Neural cell (in vitro differentiated cells): ENCODE data around the gene FKBP10. TPM values are rescaled to one million over a fixed set of nuclear protein-coding genes. Genes with fewer than 3 reads are reported as not detected.
"Not testable (repeated sequence)": the region's sequence is repeated elsewhere in the genome, so short reads cannot be mapped to it uniquely, and the experiment has no call there.

Experiments
- H2AFZ ChIP-seq: fragments of 200-600, 300-800 bp; sonication (generic), shearing (Covaris generic); 2 replicates; pipeline ENCODE4 v1.6.0; 2014; ENCODE audit warnings: low read depth, mild to moderate bottlenecking, antibody characterized with exemption, low read length, moderate library complexity
- H3F3A ChIP-seq: fragments of 200-600 bp; shearing (Covaris generic); 2 replicates; pipeline ENCODE4 v1.6.1; 2016; ENCODE audit warnings: mild to moderate bottlenecking, moderate library complexity, mixed read lengths, antibody characterized with exemption, low read length; ENCODE audit not compliant: insufficient read depth, poor library complexity, severe bottlenecking
- H3K27ac ChIP-seq: fragments of 200-600, 300-800 bp; sonication (generic), shearing (Covaris generic); 2 replicates; pipeline ENCODE4 v1.5.1; 2014; ENCODE audit warnings: mild to moderate bottlenecking, low read length, moderate library complexity
- H3K27me3 ChIP-seq: fragments of 300-800, 200-600 bp; sonication (generic), shearing (Covaris generic); 2 replicates; pipeline ENCODE4 v1.6.0; 2014; ENCODE audit warnings: mild to moderate bottlenecking, low read depth, low read length, moderate library complexity; ENCODE audit not compliant: insufficient read depth
- H3K36me3 ChIP-seq: fragments of 300-800, 200-600 bp; sonication (generic), shearing (Covaris generic); 2 replicates; pipeline ENCODE4 v1.5.1; 2014; ENCODE audit warnings: mild to moderate bottlenecking, antibody characterized with exemption, low read length, moderate library complexity; ENCODE audit not compliant: insufficient read depth
- H3K4me2 ChIP-seq: fragments of 300-800, 200-600 bp; sonication (generic), shearing (Covaris generic); 2 replicates; pipeline ENCODE4 v1.6.0; 2014; ENCODE audit warnings: mild to moderate bottlenecking, low read length
- H3K4me3 ChIP-seq: fragments of 300-800, 200-600 bp; sonication (generic), shearing (Covaris generic); 2 replicates; pipeline ENCODE4 v1.5.1; 2014; ENCODE audit warnings: mild to moderate bottlenecking, low read length, moderate library complexity
- H3K79me2 ChIP-seq: fragments of 200-600 bp; shearing (Covaris generic); replicated peaks from 2 replicates; pipeline ENCODE4 v1.6.0; 2014; ENCODE audit warnings: mild to moderate bottlenecking, low read length, moderate library complexity; ENCODE audit not compliant: insufficient read depth
- H3K9ac ChIP-seq: fragments of 300-800, 200-600 bp; sonication (generic), shearing (Covaris generic); 2 replicates; pipeline ENCODE4 v1.6.1; 2016; ENCODE audit warnings: mild to moderate bottlenecking, low read length, mixed read lengths
- H3K9me2 ChIP-seq: fragments of 200-600 bp; shearing (Covaris generic); 2 replicates; pipeline ENCODE4 v1.6.1; 2016; ENCODE audit warnings: mild to moderate bottlenecking, low read length, mixed read lengths; ENCODE audit not compliant: insufficient read depth
- H3K9me3 ChIP-seq: fragments of 200-600, 300-800 bp; sonication (generic), shearing (Covaris generic); 2 replicates; pipeline ENCODE4 v1.6.1; 2016; ENCODE audit warnings: mild to moderate bottlenecking, mixed run types, low read length, moderate library complexity, mixed read lengths
- H4K20me1 ChIP-seq: fragments of 200-600 bp; shearing (Covaris generic); 2 replicates; pipeline ENCODE4 v1.6.1; 2016; ENCODE audit warnings: mild to moderate bottlenecking, mixed run types; ENCODE audit not compliant: insufficient read depth
- CTCF ChIP-seq: fragments of 450-650 bp; IDR thresholded peaks from 2 replicates; pipeline ENCODE4 v1.5.1; 2014; ENCODE audit warnings: antibody characterized with exemption, mild to moderate bottlenecking, moderate library complexity; ENCODE audit not compliant: poor library complexity, severe bottlenecking
- EP300 ChIP-seq: fragments of 450-650 bp; conservative IDR thresholded peaks from 2 replicates; pipeline ENCODE4 v1.6.1; 2014; ENCODE audit warnings: antibody characterized with exemption, mild to moderate bottlenecking, moderate library complexity; ENCODE audit not compliant: poor library complexity, severe bottlenecking
- MXI1 ChIP-seq: fragments of 450-650 bp; conservative IDR thresholded peaks from 2 replicates; pipeline ENCODE4 v1.6.1; 2014; ENCODE audit warnings: antibody characterized with exemption, mild to moderate bottlenecking; ENCODE audit not compliant: poor library complexity, severe bottlenecking
- RAD21 ChIP-seq: fragments of 450-650 bp; conservative IDR thresholded peaks from 2 replicates; pipeline ENCODE4 v1.6.1; 2014; ENCODE audit warnings: antibody characterized with exemption, mild to moderate bottlenecking, moderate library complexity
- REST ChIP-seq: IDR thresholded peaks from 2 replicates; pipeline ENCODE4 v1.6.1; 2012; ENCODE audit warnings: borderline replicate concordance
- TAF1 ChIP-seq: IDR thresholded peaks from 2 replicates; pipeline ENCODE4 v1.6.1; 2012; ENCODE audit warnings: low read depth
- polyA plus RNA-seq: library from polyadenylated mRNA; depleted of rRNA; stranded (reverse); fragments of >200 nt; gene quantifications from 2 replicates; pipeline ENCODE4 v1.2.3, GENCODE V29; 2014

The FKBP10 gene
- polyA plus RNA-seq, 1 donor from 2014 or later: 3.5 TPM

- not testable (repeated sequence) for H3K27me3 ChIP-seq, H3K27ac ChIP-seq, H2AFZ ChIP-seq, H3K4me3 ChIP-seq, H4K20me1 ChIP-seq, H3K9ac ChIP-seq, H3K79me2 ChIP-seq, H3K36me3 ChIP-seq, H3K4me2 ChIP-seq, H3K9me3 ChIP-seq, H3K9me2 ChIP-seq, H3F3A ChIP-seq
Measured at GRCh38 chr17:41840781-41841180, 28.0 kb downstream of the FKBP10 start.

- Histone ChIP-seq H3K27me3 (no peaks in the 10 kb centered on the region), H2AFZ (no peak overlapping the region), H3F3A (no peaks in the 10 kb centered on the region), H3K9me3 (no peaks in the 10 kb centered on the region), H3K4me3 (no peak overlapping the region), H3K9me2 (no peaks in the 10 kb centered on the region), H3K36me3 (no peaks in the 10 kb centered on the region), H4K20me1 (no peaks in the 10 kb centered on the region), H3K79me2 (peaks cover 21% of the 10 kb centered on the region), H3K27ac (no peak overlapping the region), H3K9ac (no peak overlapping the region), H3K4me2 (no peak overlapping the region)
- no peak for TF ChIP-seq TAF1
- no peak for TF ChIP-seq REST
- TF ChIP-seq RAD21: no peak
- no peak for TF ChIP-seq MXI1
- TF ChIP-seq CTCF: no peak
Measured at GRCh38 chr17:41844971-41845370, 32.2 kb downstream of the FKBP10 start.

- H2AFZ ChIP-seq: no peak overlapping the region
- H3F3A ChIP-seq: no peaks in the 10 kb centered on the region
- no peaks in the 10 kb centered on the region for H3K9me3 ChIP-seq
- H3K79me2 ChIP-seq: peaks cover 40% of the 10 kb centered on the region
- no peak overlapping the region for H3K4me2 ChIP-seq
- H3K9ac ChIP-seq: no peak overlapping the region
- H3K9me2 ChIP-seq: no peaks in the 10 kb centered on the region
- no peak overlapping the region for H3K27ac ChIP-seq
- H3K27me3 ChIP-seq: no peaks in the 10 kb centered on the region
- H4K20me1 ChIP-seq: no peaks in the 10 kb centered on the region
- peaks cover 3% of the 10 kb centered on the region for H3K36me3 ChIP-seq
- H3K4me3 ChIP-seq: no peak overlapping the region
- TF ChIP-seq EP300: no peak
Measured at GRCh38 chr17:41848788-41849187, 36.0 kb downstream of the FKBP10 start.
